ENCODE results near the gene WSB1. TPM values are rescaled to one million over a fixed set of nuclear protein-coding genes. Genes with fewer than 3 reads are reported as not detected.

The WSB1 gene
- total and polyA plus RNA-seq, 3 experiments from 2014 or later = 71.0 to 187 (median 72.5) TPM

DNA sequence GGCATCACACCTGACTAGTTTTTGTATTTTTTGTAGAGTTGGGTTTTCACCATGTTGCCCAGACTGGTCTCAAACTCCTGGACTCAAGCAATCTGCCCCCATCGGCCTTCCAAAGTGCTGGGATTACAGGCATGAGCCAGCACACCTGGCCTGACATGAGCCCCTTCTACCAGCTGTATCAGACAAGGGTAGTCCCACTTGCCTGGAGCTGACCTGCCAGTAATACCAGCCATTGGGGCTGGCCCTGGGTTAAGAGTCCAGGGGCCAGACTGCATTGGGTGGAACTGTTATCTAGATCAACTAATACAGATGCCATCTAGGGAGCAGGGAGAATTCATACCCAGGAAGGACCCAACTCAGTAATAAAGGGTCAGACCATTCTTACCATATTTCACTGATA is 28.1 kb downstream of the WSB1 start:
- Mint-ChIP-seq H3K27me3 (no peaks in the 10 kb centered on the region), H3K9me3 (no peaks in the 10 kb centered on the region), H3K4me3 (no peak overlapping the region), H3K36me3 (peaks cover 0 to 15% (median 2%) of the 10 kb centered on the region in 3 donors), H3K27ac (no peak overlapping the region), H3K4me1 (no peaks in the 10 kb centered on the region)
- ChIA-PET CTCF (interaction anchor here (1.5 kb wide), 1 partner anchor 278 kb away, joined by 3 read pairs; no protein-coding TSS in a partner anchor), POLR2A (no interaction called here)
- no peak for DNase-seq
- Histone ChIP-seq H3K9me3 (ENCODE audit: low read length) (no peaks in the 10 kb centered on the region), H3K27ac (ENCODE audit: low read depth, low read length) (no peak overlapping the region), H3K36me3 (ENCODE audit: insufficient read depth, low read length) (peaks cover 8% of the 10 kb centered on the region), H3K4me3 (ENCODE audit: low read length) (no peak overlapping the region), H3K4me1 (ENCODE audit: insufficient read depth, low read length) (no peaks in the 10 kb centered on the region), H3K27me3 (ENCODE audit: insufficient read depth, low read length, poor library complexity, severe bottlenecking) (no peaks in the 10 kb centered on the region)

DNA sequence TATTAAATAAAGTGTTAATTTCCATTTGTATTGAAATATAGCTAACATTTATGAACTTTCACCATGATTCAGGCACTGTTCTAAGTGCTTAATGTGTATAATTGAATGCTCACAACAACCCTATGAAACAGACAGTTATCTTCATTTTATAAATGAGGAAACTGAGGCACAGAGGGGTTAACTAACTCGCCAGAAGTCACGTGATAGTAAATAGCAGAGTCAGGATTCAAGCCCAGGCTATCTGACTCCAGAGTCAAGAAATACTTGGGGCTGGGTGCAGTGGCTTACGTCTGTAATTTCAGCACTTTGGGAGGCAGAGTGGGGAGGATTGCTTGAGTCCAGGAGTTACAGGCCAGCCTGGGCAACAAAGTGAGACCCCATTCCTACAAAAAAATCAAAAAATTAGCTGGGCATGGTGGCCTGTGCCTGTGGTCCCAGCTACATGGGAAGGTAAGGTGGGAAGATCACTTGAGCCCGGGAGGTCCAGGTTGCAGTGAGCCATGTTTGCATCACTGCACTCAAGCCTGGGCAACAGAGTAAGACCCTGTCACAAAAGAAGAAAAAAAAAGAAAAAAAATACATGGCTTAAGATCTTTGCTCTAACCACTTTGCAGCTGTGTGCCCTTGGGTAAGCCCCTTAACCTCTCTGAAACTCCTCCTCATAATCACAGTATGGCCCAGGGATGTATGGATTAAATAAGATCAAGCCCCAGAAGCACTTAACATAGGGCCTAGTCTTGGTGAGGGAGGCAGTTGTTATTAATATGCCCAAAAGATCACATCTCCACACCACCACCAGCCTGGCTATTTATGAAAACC is 29.0 kb downstream of the WSB1 start:
- no peak overlapping the region for H3K4me3 ChIP-seq (ENCODE audit: low read length)
- H3K36me3 ChIP-seq (ENCODE audit: insufficient read depth, low read length) = peaks cover 8% of the 10 kb centered on the region
- no peaks in the 10 kb centered on the region for H3K4me1 ChIP-seq (ENCODE audit: insufficient read depth, low read length)
- peaks cover 0 to 13% (median 2%) of the 10 kb centered on the region in 3 donors for H3K36me3 Mint-ChIP-seq
- H3K9me3 ChIP-seq (ENCODE audit: low read length) = no peaks in the 10 kb centered on the region
- no peaks in the 10 kb centered on the region for H3K27me3 ChIP-seq (ENCODE audit: insufficient read depth, low read length, poor library complexity, severe bottlenecking)
- H3K9me3 Mint-ChIP-seq = no peaks in the 10 kb centered on the region
- H3K4me3 Mint-ChIP-seq = no peak overlapping the region
- peak overlapping the region in 1 of 8 donors; percentile 25 for H3K27ac Mint-ChIP-seq
- no peak overlapping the region for H3K27ac ChIP-seq (ENCODE audit: low read depth, low read length)
- no peak for DNase-seq
- H3K27me3 Mint-ChIP-seq = no peaks in the 10 kb centered on the region
- H3K4me1 Mint-ChIP-seq = no peaks in the 10 kb centered on the region
- ChIA-PET POLR2A (interaction anchor here (0.6 kb wide), 1 partner anchor 25 kb away, joined by 4 read pairs; no protein-coding TSS in a partner anchor), CTCF (interaction anchor here (1.0 to 1.5 kb wide), 2 partner anchors 86 to 277 kb away, joined by 3 read pairs; no protein-coding TSS in a partner anchor)

DNA sequence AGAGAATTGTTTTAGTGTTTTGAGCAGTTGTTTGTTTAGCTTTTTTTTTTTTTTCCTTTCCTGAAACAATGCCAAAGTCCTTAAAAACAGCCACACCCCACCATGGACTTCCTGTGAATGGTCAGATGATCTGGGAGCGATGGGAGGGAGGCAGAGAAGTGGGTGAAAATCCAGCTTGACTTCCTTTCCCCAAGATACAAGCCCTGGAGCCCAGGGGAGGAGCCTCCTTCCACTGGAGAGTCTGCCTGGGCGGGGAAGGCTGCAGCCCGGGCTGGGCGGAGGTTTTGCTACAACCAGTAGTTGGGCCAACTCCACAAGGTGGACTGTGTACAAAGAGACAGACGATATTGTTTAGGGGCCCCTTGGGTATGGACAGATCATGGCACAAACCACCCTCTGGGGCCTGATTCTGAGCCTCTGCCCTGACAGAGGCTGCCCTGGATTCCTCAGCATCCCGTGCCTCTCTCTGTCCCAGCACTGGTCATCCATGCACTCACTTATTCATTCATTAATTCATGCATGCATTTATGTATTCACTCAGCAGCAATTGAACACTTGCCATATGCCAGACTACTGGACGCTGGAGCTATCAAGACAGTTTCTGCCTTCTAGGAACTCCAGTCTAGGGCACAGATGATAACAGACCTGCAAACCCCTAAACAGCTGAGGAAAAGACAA is 29.8 kb downstream of the WSB1 start:
- CTCF ChIA-PET = interaction anchor here (1.0 kb wide), 1 partner anchor 87 kb away, joined by 3 read pairs; no protein-coding TSS in a partner anchor
- Histone ChIP-seq H3K27me3 (ENCODE audit: insufficient read depth, low read length, poor library complexity, severe bottlenecking) (no peaks in the 10 kb centered on the region), H3K9me3 (ENCODE audit: low read length) (no peaks in the 10 kb centered on the region), H3K36me3 (ENCODE audit: insufficient read depth, low read length) (peaks cover 3% of the 10 kb centered on the region), H3K4me1 (ENCODE audit: insufficient read depth, low read length) (no peaks in the 10 kb centered on the region), H3K4me3 (ENCODE audit: low read length) (no peak overlapping the region), H3K27ac (ENCODE audit: low read depth, low read length) (no peak overlapping the region)
- H3K9me3 Mint-ChIP-seq = no peaks in the 10 kb centered on the region
- H3K4me1 Mint-ChIP-seq = no peaks in the 10 kb centered on the region
- no peaks in the 10 kb centered on the region for H3K27me3 Mint-ChIP-seq
- DNase-seq = no peak
- H3K27ac Mint-ChIP-seq = no peak overlapping the region
- POLR2A ChIA-PET = interaction anchor here (0.6 kb wide), 1 partner anchor 26 kb away, joined by 4 read pairs; no protein-coding TSS in a partner anchor
- peaks cover 0 to 8% (median 2%) of the 10 kb centered on the region in 3 donors for H3K36me3 Mint-ChIP-seq
- H3K4me3 Mint-ChIP-seq = no peak overlapping the region

DNA sequence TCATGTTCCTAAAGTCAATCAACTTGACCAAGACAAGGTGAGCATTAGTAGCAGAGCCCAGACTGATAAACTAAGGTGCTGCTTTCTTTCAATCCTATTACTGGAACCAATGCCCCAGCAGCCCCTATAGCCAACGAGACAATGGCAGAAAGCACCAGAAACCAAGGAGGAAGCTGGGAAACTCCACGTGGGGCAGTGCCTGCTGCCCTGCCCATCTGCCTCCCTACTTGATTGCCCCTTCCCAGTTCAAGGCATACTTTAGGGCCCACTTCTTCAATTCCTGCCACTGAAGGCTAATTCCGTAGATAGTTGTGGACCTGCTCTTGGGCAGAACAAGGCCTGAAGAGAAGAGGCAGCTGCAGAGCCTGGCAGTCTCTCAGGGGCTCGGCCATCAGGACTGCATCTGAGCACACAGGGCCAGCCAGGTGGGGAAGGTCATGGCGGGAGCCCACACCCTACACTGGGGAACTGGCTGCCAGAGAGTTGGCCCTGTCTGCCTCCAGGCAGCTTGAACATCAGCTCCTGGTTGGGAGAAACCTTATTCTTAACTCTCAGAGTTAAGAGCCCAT is 30.9 kb downstream of the WSB1 start:
- Histone ChIP-seq H3K4me1 (ENCODE audit: insufficient read depth, low read length) (no peaks in the 10 kb centered on the region), H3K9me3 (ENCODE audit: low read length) (no peaks in the 10 kb centered on the region), H3K27ac (ENCODE audit: low read depth, low read length) (no peak overlapping the region), H3K36me3 (ENCODE audit: insufficient read depth, low read length) (no peaks in the 10 kb centered on the region), H3K27me3 (ENCODE audit: insufficient read depth, low read length, poor library complexity, severe bottlenecking) (no peaks in the 10 kb centered on the region), H3K4me3 (ENCODE audit: low read length) (no peak overlapping the region)
- H3K4me3 Mint-ChIP-seq = no peak overlapping the region
- no peak for DNase-seq
- no peak overlapping the region for H3K27ac Mint-ChIP-seq
- H3K9me3 Mint-ChIP-seq = no peaks in the 10 kb centered on the region
- ChIA-PET CTCF (no interaction called here), POLR2A (no interaction called here)
- no peaks in the 10 kb centered on the region for H3K36me3 Mint-ChIP-seq
- no peaks in the 10 kb centered on the region for H3K27me3 Mint-ChIP-seq
- H3K4me1 Mint-ChIP-seq = no peaks in the 10 kb centered on the region

DNA sequence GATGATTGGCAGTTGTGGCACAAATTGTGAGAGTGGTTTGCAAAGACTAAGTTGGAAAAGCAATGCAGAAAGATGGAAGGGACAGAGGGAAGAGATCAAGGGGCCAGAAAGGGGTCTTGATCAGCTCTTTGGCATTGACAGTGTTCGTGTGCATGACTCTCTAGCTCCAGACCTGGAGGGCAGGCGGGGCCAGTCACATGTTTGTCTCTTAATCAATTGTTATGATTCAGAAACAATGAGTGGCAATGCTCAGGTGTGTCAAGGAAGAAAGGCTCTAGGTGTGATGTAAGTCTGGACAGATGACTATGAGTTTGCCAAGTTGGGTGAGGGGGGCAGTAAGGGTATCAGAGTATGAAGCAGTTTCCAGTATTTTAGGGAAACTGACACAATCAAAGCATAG is 32.1 kb downstream of the WSB1 start:
- H3K4me1 ChIP-seq (ENCODE audit: insufficient read depth, low read length) = no peaks in the 10 kb centered on the region
- Mint-ChIP-seq H3K27me3 (no peaks in the 10 kb centered on the region), H3K4me1 (no peaks in the 10 kb centered on the region), H3K27ac (no peak overlapping the region), H3K9me3 (no peaks in the 10 kb centered on the region), H3K36me3 (no peaks in the 10 kb centered on the region), H3K4me3 (no peak overlapping the region)
- POLR2A ChIA-PET = no interaction called here
- DNase-seq = no peak
- H3K9me3 ChIP-seq (ENCODE audit: low read length) = no peaks in the 10 kb centered on the region
- CTCF ChIA-PET = no interaction called here
- no peak overlapping the region for H3K27ac ChIP-seq (ENCODE audit: low read depth, low read length)
- no peaks in the 10 kb centered on the region for H3K27me3 ChIP-seq (ENCODE audit: insufficient read depth, low read length, poor library complexity, severe bottlenecking)
- H3K4me3 ChIP-seq (ENCODE audit: low read length) = no peak overlapping the region
- no peaks in the 10 kb centered on the region for H3K36me3 ChIP-seq (ENCODE audit: insufficient read depth, low read length)

DNA sequence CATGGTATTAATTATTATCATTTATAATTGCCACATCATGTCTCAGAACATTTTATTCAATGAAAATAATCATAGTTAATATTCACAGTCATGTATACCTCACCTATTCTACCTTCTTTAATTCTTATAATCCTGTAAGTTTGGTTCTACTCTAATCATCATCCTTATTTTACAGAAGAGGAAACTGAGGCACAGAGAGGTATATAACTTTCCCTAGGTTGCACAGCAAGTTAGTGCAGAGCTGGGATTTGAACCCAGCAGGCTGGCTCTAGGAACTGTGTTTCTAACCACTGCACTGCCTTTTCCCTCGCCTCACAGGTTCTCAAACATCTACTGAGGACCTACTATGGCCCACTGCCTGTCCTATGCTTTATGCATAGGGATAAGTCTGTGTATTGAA is 32.7 kb downstream of the WSB1 start:
- Histone ChIP-seq H3K4me1 (ENCODE audit: insufficient read depth, low read length) (no peaks in the 10 kb centered on the region), H3K27me3 (ENCODE audit: insufficient read depth, low read length, poor library complexity, severe bottlenecking) (no peaks in the 10 kb centered on the region), H3K9me3 (ENCODE audit: low read length) (no peaks in the 10 kb centered on the region), H3K36me3 (ENCODE audit: insufficient read depth, low read length) (no peaks in the 10 kb centered on the region), H3K27ac (ENCODE audit: low read depth, low read length) (no peak overlapping the region), H3K4me3 (ENCODE audit: low read length) (no peak overlapping the region)
- Mint-ChIP-seq H3K27me3 (peaks cover 0 to 2% of the 10 kb centered on the region in 2 donors), H3K4me1 (peaks cover 0 to 3% (median 0%) of the 10 kb centered on the region in 3 donors), H3K36me3 (no peaks in the 10 kb centered on the region), H3K27ac (no peak overlapping the region), H3K4me3 (no peak overlapping the region), H3K9me3 (no peaks in the 10 kb centered on the region)
- ChIA-PET POLR2A (no interaction called here), CTCF (interaction anchor here (0.6 to 5.2 kb wide), 2 partner anchors 49 to 89 kb away, joined by 3 to 24 read pairs; no protein-coding TSS in a partner anchor)
- DNase-seq = no peak

DNA sequence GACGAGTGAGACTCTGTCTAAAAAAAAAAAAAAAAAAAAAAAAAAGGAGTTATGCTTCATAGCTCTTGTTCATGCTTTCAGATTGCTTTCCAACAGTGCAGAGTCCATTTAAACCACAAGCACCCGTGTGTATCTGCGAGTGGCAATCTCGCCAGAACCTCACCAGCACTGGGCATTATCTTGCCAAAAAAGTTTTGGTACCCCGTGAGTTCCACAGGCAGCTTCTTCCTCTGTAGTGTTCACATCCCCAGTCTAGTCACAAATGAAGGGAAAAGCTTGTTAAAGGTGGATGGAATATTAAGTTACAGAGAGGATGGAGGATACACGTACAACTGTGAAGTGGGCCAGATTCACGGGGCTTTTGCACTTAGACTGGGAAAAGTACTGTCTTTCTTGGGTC is 33.5 kb downstream of the WSB1 start:
- Histone ChIP-seq H3K27ac (ENCODE audit: low read depth, low read length) (no peak overlapping the region), H3K4me1 (ENCODE audit: insufficient read depth, low read length) (no peaks in the 10 kb centered on the region), H3K27me3 (ENCODE audit: insufficient read depth, low read length, poor library complexity, severe bottlenecking) (no peaks in the 10 kb centered on the region), H3K36me3 (ENCODE audit: insufficient read depth, low read length) (no peaks in the 10 kb centered on the region), H3K9me3 (ENCODE audit: low read length) (no peaks in the 10 kb centered on the region), H3K4me3 (ENCODE audit: low read length) (no peak overlapping the region)
- ChIA-PET CTCF (interaction anchor here (5.2 kb wide), 1 partner anchor 90 kb away, joined by 24 read pairs; no protein-coding TSS in a partner anchor), POLR2A (interaction anchor here (0.6 kb wide), 1 partner anchor 275 kb away, joined by 3 read pairs; no protein-coding TSS in a partner anchor)
- Mint-ChIP-seq H3K27me3 (peaks cover 0 to 3% of the 10 kb centered on the region in 2 donors), H3K4me3 (no peak overlapping the region), H3K27ac (peak overlapping the region in 2 of 8 donors; percentile 13 to 76), H3K9me3 (no peaks in the 10 kb centered on the region), H3K4me1 (peaks cover 4 to 11% (median 6%) of the 10 kb centered on the region in 3 donors), H3K36me3 (no peaks in the 10 kb centered on the region)
- no peak for DNase-seq
